Fibroblast of lung (primary cell): ENCODE data around the gene CENPX. TPM values are rescaled to one million over a fixed set of nuclear protein-coding genes. Genes with fewer than 3 reads are reported as not detected.

Experiments
- DNase-seq, 2 donors: peaks; one replicate each; pipeline versions ENCODE4 v3.0.0 to v3.0.0-alpha.2; 2010; ENCODE audit warnings: low read depth in 2 of 2
- H2AFZ ChIP-seq: 2 replicates; pipeline ENCODE4 v1.5.1; 2012; ENCODE audit warnings: low read length, control low read depth, inconsistent platforms
- H3K27ac ChIP-seq: 2 replicates; pipeline ENCODE4 v1.5.1; 2011; ENCODE audit warnings: low read length, control low read depth; ENCODE audit not compliant: insufficient read depth
- H3K27me3 ChIP-seq: 2 replicates; pipeline ENCODE4 v1.5.1; 2011; ENCODE audit warnings: mild to moderate bottlenecking, low read length; ENCODE audit not compliant: control insufficient read depth, insufficient read depth
- H3K36me3 ChIP-seq: 2 replicates; pipeline ENCODE4 v1.5.1; 2011; ENCODE audit warnings: low read length; ENCODE audit not compliant: control insufficient read depth, insufficient read depth
- H3K4me1 ChIP-seq: 2 replicates; pipeline ENCODE4 v1.5.1; 2011; ENCODE audit warnings: low read length; ENCODE audit not compliant: control insufficient read depth, insufficient read depth; ENCODE audit errors: extremely low read depth
- H3K4me2 ChIP-seq: 2 replicates; pipeline ENCODE4 v1.5.1; 2011; ENCODE audit warnings: low read length, control low read depth; ENCODE audit not compliant: insufficient read depth; ENCODE audit errors: extremely low read depth
- H3K4me3 ChIP-seq, 4 experiments: fragments of 200-600 bp in 1 of 4; sonication (generic) in 1 of 4; replicated peaks in 1 of 4; 2 replicates each; pipeline ENCODE4 v1.5.1; 2011 to 2016; ENCODE audit warnings: low read length in 4 of 4, low read depth in 3 of 4, mild to moderate bottlenecking in 3 of 4, control low read depth in 2 of 4, inconsistent platforms in 1 of 4, mixed read lengths in 1 of 4; ENCODE audit not compliant: insufficient read depth in 1 of 4; ENCODE audit errors: control extremely low read depth in 1 of 4
- H3K79me2 ChIP-seq: 2 replicates; pipeline ENCODE4 v1.5.1; 2012; ENCODE audit warnings: mild to moderate bottlenecking, low read length, inconsistent platforms; ENCODE audit not compliant: control insufficient read depth, insufficient read depth
- H3K9ac ChIP-seq: 2 replicates; pipeline ENCODE4 v1.5.1; 2011; ENCODE audit warnings: mild to moderate bottlenecking, low read length, control low read depth; ENCODE audit not compliant: insufficient read depth
- H3K9me3 ChIP-seq: 2 replicates; pipeline ENCODE4 v1.5.1; 2012; ENCODE audit warnings: low read depth, low read length; ENCODE audit not compliant: control insufficient read depth, insufficient read depth
- H4K20me1 ChIP-seq: 2 replicates; pipeline ENCODE4 v1.5.1; 2011; ENCODE audit warnings: low read length; ENCODE audit not compliant: control insufficient read depth, insufficient read depth; ENCODE audit errors: extremely low read depth
- EZH2 ChIP-seq: IDR thresholded peaks from 2 replicates; pipeline ENCODE4 v1.5.1; 2012; ENCODE audit warnings: low read length, control low read depth, mild to moderate bottlenecking; ENCODE audit errors: missing control alignments
- polyA plus RNA-seq, 2 donors: library from polyadenylated mRNA; depleted of rRNA in 1 of 2; stranded (reverse) in 1 of 2; unstranded in 1 of 2; fragments of >200 nt; gene quantifications; 2 replicates each; pipeline ENCODE4 v1.2.1, GENCODE V29; 2011 to 2012; ENCODE audit warnings: missing spikeins in 1 of 2
- total RNA-seq: library from RNA; depleted of rRNA; stranded (reverse); fragments of >200 nt; gene quantifications from 2 replicates; pipeline ENCODE4 v1.2.1, GENCODE V29; 2014
- TF ChIP-seq, protein P1 (sequence below), 2 donors: IDR thresholded peaks in 1 of 2; conservative IDR thresholded peaks in 1 of 2; 1 replicate in 1 of 2; 2 replicates in 1 of 2; pipeline ENCODE4 v1.5.1; 2011 to 2012; ENCODE audit warnings: low read length in 2 of 2, control low read depth in 1 of 2, inconsistent platforms in 1 of 2, low read depth in 1 of 2, mild to moderate bottlenecking in 1 of 2

CENPX gene
- total and polyA plus RNA-seq, 2 donors (not counting 1 experiment from before 2014, with no cell fraction given), result 29.2 to 30.4 TPM

- peaks cover 13% of the 10 kb centered on the region for H3K4me1 ChIP-seq
- H3K27me3 ChIP-seq, result no peaks in the 10 kb centered on the region
- no peak overlapping the region for H2AFZ ChIP-seq
- no peaks in the 10 kb centered on the region for H4K20me1 ChIP-seq
- TF ChIP-seq EZH2, result no peak
- TF ChIP-seq, protein P1, sequence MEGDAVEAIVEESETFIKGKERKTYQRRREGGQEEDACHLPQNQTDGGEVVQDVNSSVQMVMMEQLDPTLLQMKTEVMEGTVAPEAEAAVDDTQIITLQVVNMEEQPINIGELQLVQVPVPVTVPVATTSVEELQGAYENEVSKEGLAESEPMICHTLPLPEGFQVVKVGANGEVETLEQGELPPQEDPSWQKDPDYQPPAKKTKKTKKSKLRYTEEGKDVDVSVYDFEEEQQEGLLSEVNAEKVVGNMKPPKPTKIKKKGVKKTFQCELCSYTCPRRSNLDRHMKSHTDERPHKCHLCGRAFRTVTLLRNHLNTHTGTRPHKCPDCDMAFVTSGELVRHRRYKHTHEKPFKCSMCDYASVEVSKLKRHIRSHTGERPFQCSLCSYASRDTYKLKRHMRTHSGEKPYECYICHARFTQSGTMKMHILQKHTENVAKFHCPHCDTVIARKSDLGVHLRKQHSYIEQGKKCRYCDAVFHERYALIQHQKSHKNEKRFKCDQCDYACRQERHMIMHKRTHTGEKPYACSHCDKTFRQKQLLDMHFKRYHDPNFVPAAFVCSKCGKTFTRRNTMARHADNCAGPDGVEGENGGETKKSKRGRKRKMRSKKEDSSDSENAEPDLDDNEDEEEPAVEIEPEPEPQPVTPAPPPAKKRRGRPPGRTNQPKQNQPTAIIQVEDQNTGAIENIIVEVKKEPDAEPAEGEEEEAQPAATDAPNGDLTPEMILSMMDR (conservative IDR thresholded peaks at IDR 0.05 in 1 of 2, IDR thresholded peaks at IDR 0.05 in 1 of 2; ENCODE audit: low read depth in 1 of 2, low read length in 2 of 2), result peak; percentile 54 to 72
- H3K4me3 ChIP-seq, result no peak overlapping the region
- H3K36me3 ChIP-seq, result peaks cover 4% of the 10 kb centered on the region
- H3K27ac ChIP-seq, result no peak overlapping the region
- H3K79me2 ChIP-seq, result peaks cover 7% of the 10 kb centered on the region
- no peak overlapping the region for H3K4me2 ChIP-seq
- no peaks in the 10 kb centered on the region for H3K9me3 ChIP-seq
- H3K9ac ChIP-seq, result no peak overlapping the region
- DNase-seq, result peak; percentile 15 to 26
These were observed 2.7 kb downstream of the CENPX start for GRCh38 chr17:82019690-82020571.

GRCh38 chr17:82018989-82019689 is 3.5 kb downstream of the CENPX start:
- Histone ChIP-seq H3K4me2 (no peak overlapping the region), H3K27me3 (no peaks in the 10 kb centered on the region), H3K27ac (no peak overlapping the region), H3K79me2 (peaks cover 7% of the 10 kb centered on the region), H3K4me3 (no peak overlapping the region), H4K20me1 (no peaks in the 10 kb centered on the region), H3K9me3 (no peaks in the 10 kb centered on the region), H3K4me1 (peaks cover 11% of the 10 kb centered on the region), H3K36me3 (peaks cover 4% of the 10 kb centered on the region), H2AFZ (no peak overlapping the region), H3K9ac (no peak overlapping the region)
- DNase-seq, result no peak
- TF ChIP-seq, protein P1 (conservative IDR thresholded peaks at IDR 0.05 in 1 of 2, IDR thresholded peaks at IDR 0.05 in 1 of 2; ENCODE audit: low read depth in 1 of 2, low read length in 2 of 2), result no peak
- TF ChIP-seq EZH2, result no peak
